Renal cortical epithelial cell (primary cell): ENCODE results near the gene PRRT1B. TPM values are rescaled to one million over a fixed set of nuclear protein-coding genes. Genes with fewer than 3 reads are reported as not detected.
A peak's percentile ranks its signal among the peaks of the same experiment; 100 is the strongest.

ENCODE experiments used
- DNase-seq: peaks from one replicate; pipeline ENCODE4 v3.0.0-alpha.2; 2011; ENCODE audit warnings: low read depth
- total RNA-seq: library from RNA; depleted of rRNA; stranded (reverse); fragments of >200 nt; gene quantifications from 2 replicates; pipeline ENCODE4 v1.2.3, GENCODE V29; 2014

PRRT1B gene
- total RNA-seq, 1 donor from 2014 or later, result 0.20 TPM

- peak; percentile 67 for DNase-seq
These were observed 50.5 kb downstream of the PRRT1B start for GRCh38 chr9:131595696-131596429.

- DNase-seq, result no peak
These were observed 51.1 kb downstream of the PRRT1B start for GRCh38 chr9:131596430-131596743.

GRCh38 chr9:131597246-131597645 is 51.9 kb downstream of the PRRT1B start:
- DNase-seq, result no peak

GRCh38 chr9:131598121-131598520 is 52.8 kb downstream of the PRRT1B start:
- DNase-seq, result no peak

GRCh38 chr9:131601683-131602181 is 56.4 kb downstream of the PRRT1B start:
- DNase-seq, result no peak

- no peak for DNase-seq
These were observed 57.9 kb downstream of the PRRT1B start for GRCh38 chr9:131603199-131603598.

GRCh38 chr9:131603711-131604439 is 58.6 kb downstream of the PRRT1B start:
- DNase-seq, result no peak

GRCh38 chr9:131605770-131606590 is 60.7 kb downstream of the PRRT1B start:
- DNase-seq, result no peak

- no peak for DNase-seq
These were observed 61.7 kb downstream of the PRRT1B start for GRCh38 chr9:131606896-131607567.

GRCh38 chr9:131607591-131607990 is 62.3 kb downstream of the PRRT1B start:
- DNase-seq, result no peak

GRCh38 chr9:131608493-131609037 is 63.2 kb downstream of the PRRT1B start:
- peak; percentile 85 for DNase-seq

Other genes starting within 250 kb of the PRRT1B start
- 30.2 and 172 TPM in 2 replicates for gene PRRC2B, start 151.4 kb upstream of the PRRT1B start, total RNA-seq
- gene POMT1, start 42.6 kb upstream of the PRRT1B start, total RNA-seq, result 33.7 and 44.7 TPM in 2 replicates
- 12.2 and 18.4 TPM in 2 replicates for gene UCK1, start 14.3 kb upstream of the PRRT1B start, total RNA-seq
- gene RAPGEF1, start 194.6 kb downstream of the PRRT1B start, total RNA-seq, result 20.8 and 31.3 TPM in 2 replicates